Caco-2 (cell line): ENCODE results near the gene PRLR. TPM values are rescaled to one million over a fixed set of nuclear protein-coding genes. Genes with fewer than 3 reads are reported as not detected.

ENCODE experiments used
- BruUV-seq: library from RNA; stranded (reverse); fragments of 400-500 nt; replicated peaks from 2 replicates; lab custom pipeline; 2021; lab: Mats Ljungman, UMichigan
- CTCF ChIA-PET: fragments of 300-600 bp; sonication (Branson Sonifier 250); formaldehyde crosslinking; loops from one replicate; lab custom pipeline; 2022; ENCODE audit warnings: antibody characterized with exemption; lab: Charles Lee
- POLR2A ChIA-PET: fragments of 300-600 bp; sonication (Branson Sonifier 250); formaldehyde crosslinking; loops from one replicate; lab custom pipeline; 2022; ENCODE audit warnings: antibody characterized with exemption; lab: Charles Lee
- DNase-seq, 2 experiments: peaks; one replicate each; pipeline versions ENCODE4 v3.0.0 to v3.0.0-alpha.2; 2020 to 2022
- H3K27me3 ChIP-seq: replicated peaks from 2 replicates; pipeline ENCODE4 v1.6.0; 2011; ENCODE audit warnings: low read length; ENCODE audit not compliant: control insufficient read depth, insufficient read depth
- H3K36me3 ChIP-seq: 2 replicates; pipeline ENCODE4 v1.5.1; 2011; ENCODE audit warnings: low read length; ENCODE audit not compliant: control insufficient read depth, insufficient read depth
- H3K4me1 ChIP-seq: fragments of 250-450 bp; sonication (Bioruptor Pico); 2 replicates; pipeline ENCODE4 v1.5.1; 2020; ENCODE audit warnings: mild to moderate bottlenecking
- H3K4me3 ChIP-seq: 2 replicates; pipeline ENCODE4 v1.5.1; 2011; ENCODE audit warnings: low read depth, mild to moderate bottlenecking, control low read depth, low read length
- H3K9me3 ChIP-seq: fragments of 250-450 bp; sonication (Bioruptor Pico); 2 replicates; pipeline ENCODE4 v1.5.1; 2020; ENCODE audit warnings: mild to moderate bottlenecking, moderate library complexity
- H3K27ac Mint-ChIP-seq: one replicate; pipeline ENCODE4 v1.8.0; 2022; ENCODE audit warnings: mixed read lengths; ENCODE audit not compliant: unreplicated experiment
- H3K27me3 Mint-ChIP-seq: one replicate; pipeline ENCODE4 v1.8.0; 2022; ENCODE audit warnings: mixed read lengths; ENCODE audit not compliant: insufficient read depth, unreplicated experiment
- H3K36me3 Mint-ChIP-seq: one replicate; pipeline ENCODE4 v1.8.0; 2022; ENCODE audit warnings: mild to moderate bottlenecking, mixed read lengths; ENCODE audit not compliant: insufficient read depth, unreplicated experiment
- H3K4me1 Mint-ChIP-seq: one replicate; pipeline ENCODE4 v1.8.0; 2022; ENCODE audit warnings: low read depth, mixed read lengths; ENCODE audit not compliant: unreplicated experiment
- H3K4me3 Mint-ChIP-seq: one replicate; pipeline ENCODE4 v1.8.0; 2022; ENCODE audit warnings: mild to moderate bottlenecking, moderate library complexity, mixed read lengths; ENCODE audit not compliant: unreplicated experiment
- H3K9me3 Mint-ChIP-seq: one replicate; pipeline ENCODE4 v1.8.0; 2022; ENCODE audit warnings: mixed read lengths; ENCODE audit not compliant: unreplicated experiment
- intact Hi-C: fragments of 100-400 bp; cut with micrococcal nuclease; formaldehyde crosslinking; loops from one replicate; pipeline ENCODE4 v1.10.0; 2022; ENCODE audit not compliant: unreplicated experiment
- total RNA-seq: library from RNA; stranded (reverse); gene quantifications from 2 replicates; pipeline ENCODE4 v1.2.3, GENCODE V29; 2022
- TF ChIP-seq, protein P1 (sequence below), 2 experiments: fragments of 200-600 bp in 1 of 2; IDR thresholded peaks; 1 replicate in 1 of 2; 2 replicates in 1 of 2; pipeline versions ENCODE4 v1.5.1 to v1.8.0; 2011 to 2022; ENCODE audit warnings: antibody characterized with exemption in 1 of 2, control low read depth in 1 of 2, inconsistent platforms in 1 of 2, low read depth in 1 of 2, low read length in 1 of 2, mild to moderate bottlenecking in 1 of 2, moderate library complexity in 1 of 2; ENCODE audit not compliant: insufficient read depth in 1 of 2, severe bottlenecking in 1 of 2, unreplicated experiment in 1 of 2

The PRLR gene
- total RNA-seq, 1 experiment from 2014 or later: 2.3 TPM

DNA sequence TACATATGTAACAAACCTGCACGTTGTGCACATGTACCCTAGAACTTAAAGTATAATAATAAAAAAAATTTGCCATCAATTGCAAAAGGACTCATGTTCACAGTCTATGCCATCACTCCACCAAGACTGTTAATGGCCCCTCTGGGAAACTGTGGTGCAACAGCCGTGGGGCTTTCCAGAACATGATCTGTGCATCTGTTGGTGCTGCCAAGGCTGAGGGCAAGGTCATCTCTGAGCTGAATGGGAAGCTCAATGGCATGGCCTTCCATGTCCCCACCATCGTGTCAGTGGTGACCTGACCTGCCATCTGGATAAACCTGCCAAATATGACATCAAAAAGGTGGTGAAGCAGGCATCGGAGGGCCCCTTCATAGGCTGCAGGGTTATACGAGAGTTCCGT lies 149.2 kb downstream of the PRLR start:
- no peaks in the 10 kb centered on the region for H3K27me3 ChIP-seq
- ChIA-PET POLR2A (no interaction called here), CTCF (no interaction called here)
- peaks cover 7% of the 10 kb centered on the region for H3K9me3 Mint-ChIP-seq
- peaks cover 10% of the 10 kb centered on the region for H3K27me3 Mint-ChIP-seq
- no peak overlapping the region for H3K4me3 Mint-ChIP-seq
- intact Hi-C loops: no loop called here
- BruUV-seq: no TSS peak
- no peak overlapping the region for H3K27ac Mint-ChIP-seq
- no peak for DNase-seq
- H3K36me3 ChIP-seq: no peaks in the 10 kb centered on the region
- TF ChIP-seq, protein P1, sequence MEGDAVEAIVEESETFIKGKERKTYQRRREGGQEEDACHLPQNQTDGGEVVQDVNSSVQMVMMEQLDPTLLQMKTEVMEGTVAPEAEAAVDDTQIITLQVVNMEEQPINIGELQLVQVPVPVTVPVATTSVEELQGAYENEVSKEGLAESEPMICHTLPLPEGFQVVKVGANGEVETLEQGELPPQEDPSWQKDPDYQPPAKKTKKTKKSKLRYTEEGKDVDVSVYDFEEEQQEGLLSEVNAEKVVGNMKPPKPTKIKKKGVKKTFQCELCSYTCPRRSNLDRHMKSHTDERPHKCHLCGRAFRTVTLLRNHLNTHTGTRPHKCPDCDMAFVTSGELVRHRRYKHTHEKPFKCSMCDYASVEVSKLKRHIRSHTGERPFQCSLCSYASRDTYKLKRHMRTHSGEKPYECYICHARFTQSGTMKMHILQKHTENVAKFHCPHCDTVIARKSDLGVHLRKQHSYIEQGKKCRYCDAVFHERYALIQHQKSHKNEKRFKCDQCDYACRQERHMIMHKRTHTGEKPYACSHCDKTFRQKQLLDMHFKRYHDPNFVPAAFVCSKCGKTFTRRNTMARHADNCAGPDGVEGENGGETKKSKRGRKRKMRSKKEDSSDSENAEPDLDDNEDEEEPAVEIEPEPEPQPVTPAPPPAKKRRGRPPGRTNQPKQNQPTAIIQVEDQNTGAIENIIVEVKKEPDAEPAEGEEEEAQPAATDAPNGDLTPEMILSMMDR (IDR thresholded peaks at IDR 0.05; ENCODE audit: insufficient read depth in 1 of 2, low read depth in 1 of 2, low read length in 1 of 2, severe bottlenecking in 1 of 2, unreplicated experiment in 1 of 2): no peak
- H3K36me3 Mint-ChIP-seq: no peaks in the 10 kb centered on the region
- no peaks in the 10 kb centered on the region for H3K4me1 Mint-ChIP-seq
- H3K4me1 ChIP-seq: no peaks in the 10 kb centered on the region
- no peaks in the 10 kb centered on the region for H3K9me3 ChIP-seq
- H3K4me3 ChIP-seq: no peak overlapping the region

DNA sequence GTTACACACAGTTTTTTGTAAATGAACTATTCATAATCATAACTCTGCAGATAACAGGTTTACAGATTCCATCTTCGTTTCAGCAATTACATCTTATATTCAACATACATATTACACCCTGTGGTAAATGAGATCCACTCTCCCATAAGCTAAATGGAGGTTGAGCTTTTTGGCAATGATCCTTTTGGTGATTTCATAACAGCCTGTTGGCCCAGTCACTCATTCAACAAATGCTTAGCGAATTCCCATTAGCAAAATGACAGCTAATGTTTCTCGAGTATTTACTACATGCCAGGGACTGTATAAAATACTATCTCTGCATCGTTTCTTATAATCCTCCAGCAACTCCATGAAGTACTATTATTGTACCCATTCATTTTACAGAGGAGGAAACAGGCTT lies 157.1 kb downstream of the PRLR start:
- H3K4me3 Mint-ChIP-seq: no peak overlapping the region

DNA sequence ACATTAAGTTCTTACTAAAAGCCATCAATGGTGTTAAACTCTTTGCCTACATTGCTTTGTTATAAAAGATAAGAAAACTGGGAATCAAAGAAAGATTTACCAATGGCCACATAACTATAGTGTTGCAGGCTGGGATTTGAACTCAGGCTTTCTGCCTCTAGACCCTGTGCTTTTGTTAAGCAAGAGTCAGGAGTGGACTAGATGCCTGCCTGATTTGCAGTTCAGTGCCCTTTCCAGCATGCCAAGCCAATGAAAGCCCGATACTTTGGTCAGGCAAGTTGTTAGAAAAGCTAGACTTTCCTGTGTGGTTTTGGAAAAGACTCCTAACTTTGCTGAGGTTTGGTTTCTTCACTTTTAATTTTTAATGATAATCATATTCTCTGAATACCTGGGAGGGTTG lies 161.1 kb downstream of the PRLR start:
- H3K4me3 ChIP-seq: no peak overlapping the region
- intact Hi-C loops: no loop called here
- TF ChIP-seq, protein P1 (IDR thresholded peaks at IDR 0.05; ENCODE audit: insufficient read depth in 1 of 2, low read depth in 1 of 2, low read length in 1 of 2, severe bottlenecking in 1 of 2, unreplicated experiment in 1 of 2): no peak
- no peaks in the 10 kb centered on the region for H3K27me3 ChIP-seq
- ChIA-PET CTCF (no interaction called here), POLR2A (no interaction called here)
- Mint-ChIP-seq H3K27me3 (no peaks in the 10 kb centered on the region), H3K27ac (no peak overlapping the region), H3K4me3 (no peak overlapping the region), H3K9me3 (no peaks in the 10 kb centered on the region), H3K4me1 (no peaks in the 10 kb centered on the region), H3K36me3 (no peaks in the 10 kb centered on the region)
- no peaks in the 10 kb centered on the region for H3K36me3 ChIP-seq
- BruUV-seq: no TSS peak
- H3K4me1 ChIP-seq: no peaks in the 10 kb centered on the region
- no peak for DNase-seq
- 0 out of 2 replicates have a peak, but pooled peaks cover 4% of the 10 kb centered on the region for H3K9me3 ChIP-seq

More for the DNA sequence above, 157.1 kb downstream of the PRLR start:
- H3K27ac Mint-ChIP-seq: no peak overlapping the region
- ChIA-PET POLR2A (no interaction called here), CTCF (no interaction called here)
- no peak for DNase-seq
- H3K4me3 ChIP-seq: no peak overlapping the region
- peaks cover 7% of the 10 kb centered on the region for H3K9me3 Mint-ChIP-seq
- peaks cover 11% of the 10 kb centered on the region for H3K27me3 Mint-ChIP-seq
- no TSS peak for BruUV-seq
- no peaks in the 10 kb centered on the region for H3K4me1 Mint-ChIP-seq
- H3K9me3 ChIP-seq: 0 out of 2 replicates have a peak, but pooled peaks cover 4% of the 10 kb centered on the region
- H3K4me1 ChIP-seq: no peaks in the 10 kb centered on the region
- intact Hi-C loops: no loop called here
- H3K36me3 Mint-ChIP-seq: no peaks in the 10 kb centered on the region
- no peaks in the 10 kb centered on the region for H3K27me3 ChIP-seq
- H3K36me3 ChIP-seq: no peaks in the 10 kb centered on the region
- TF ChIP-seq, protein P1 (IDR thresholded peaks at IDR 0.05; ENCODE audit: insufficient read depth in 1 of 2, low read depth in 1 of 2, low read length in 1 of 2, severe bottlenecking in 1 of 2, unreplicated experiment in 1 of 2): no peak
